NT2/D1 (cell line): ENCODE data around the gene TRA2B.

Source experiments
- DNase-seq: peaks from one replicate; pipeline ENCODE4 v3.0.0-alpha.2; 2011; ENCODE audit warnings: low read depth, low spot score
- H3K27me3 ChIP-seq: 2 replicates; pipeline ENCODE4 v1.6.0; 2011; ENCODE audit warnings: mild to moderate bottlenecking; ENCODE audit not compliant: insufficient read length, insufficient read depth
- H3K36me3 ChIP-seq: 2 replicates; pipeline ENCODE4 v1.6.1; 2011; ENCODE audit warnings: mild to moderate bottlenecking, low read length, mixed read lengths; ENCODE audit not compliant: insufficient read depth, insufficient read length
- H3K4me1 ChIP-seq: 2 replicates; pipeline ENCODE4 v1.5.1; 2011; ENCODE audit not compliant: insufficient read depth, insufficient read length
- H3K4me3 ChIP-seq: 2 replicates; pipeline ENCODE4 v1.5.1; 2011; ENCODE audit warnings: low read depth; ENCODE audit not compliant: insufficient read length
- H3K9ac ChIP-seq: 2 replicates; pipeline ENCODE4 v1.6.0; 2011; ENCODE audit warnings: low read depth; ENCODE audit not compliant: insufficient read length
- H3K9me3 ChIP-seq: 2 replicates; pipeline ENCODE4 v1.5.1; 2011; ENCODE audit warnings: mild to moderate bottlenecking, low read length; ENCODE audit not compliant: insufficient read depth
- SUZ12 ChIP-seq: IDR thresholded peaks from 2 replicates; pipeline ENCODE4 v1.6.1; 2011; ENCODE audit not compliant: insufficient read length, insufficient read depth; ENCODE audit errors: extremely low read depth
- YY1 ChIP-seq: IDR thresholded peaks from 2 replicates; pipeline ENCODE4 v1.6.1; 2011; ENCODE audit not compliant: insufficient read length, insufficient read depth
- ZNF274 ChIP-seq: IDR thresholded peaks from 2 replicates; pipeline ENCODE4 v1.6.1; 2011; ENCODE audit warnings: mild to moderate bottlenecking, low read depth, low read length

TRA2B gene

DNA sequence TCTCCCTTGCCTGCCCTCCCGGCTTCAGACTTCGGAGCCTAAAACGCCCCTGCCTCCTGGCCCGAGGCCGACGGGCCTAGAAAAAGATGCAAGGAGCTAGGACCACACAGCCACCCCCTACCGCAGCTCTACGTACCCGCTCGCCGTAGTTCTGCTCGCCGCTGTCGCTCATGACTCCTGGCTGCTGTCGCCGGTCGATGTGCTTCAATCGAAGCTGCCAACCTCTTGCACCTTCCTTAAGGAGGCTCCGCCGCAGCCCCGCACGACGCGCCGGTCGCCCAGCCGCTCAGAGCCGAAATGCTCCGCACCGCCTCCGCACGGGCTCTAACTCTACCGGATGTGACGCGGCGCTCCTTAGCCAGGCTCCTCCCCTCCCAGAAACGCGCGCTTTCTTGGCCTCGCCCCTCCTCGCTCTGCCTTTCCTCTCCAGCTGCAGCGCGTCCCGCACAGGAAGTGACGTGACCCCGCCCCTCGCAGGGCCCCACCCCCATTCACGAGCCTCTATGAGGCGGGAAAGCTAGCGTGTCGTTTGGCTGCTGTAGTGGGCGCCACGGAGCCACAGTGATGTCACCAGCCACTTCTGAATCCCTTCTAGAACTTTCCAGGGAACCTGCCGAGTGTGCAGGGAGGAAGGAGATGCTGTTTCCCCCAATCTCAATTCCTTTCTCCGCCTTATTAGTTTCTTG, at the start of gene TRA2B:
Gene TRA2B, minus strand, starts transcription at position 326 of the 686 bp plus-strand sequence. Its CDS starts 154 bp downstream, at position 172.
- peak; percentile 98 for DNase-seq
- peaks cover 4% of the 10 kb centered on the region; the same call in 1 of the 2 replicates for H3K9me3 ChIP-seq
- no peaks in the 10 kb centered on the region for H3K4me1 ChIP-seq
- peak within 1 kb of the TSS; percentile 100 for H3K4me3 ChIP-seq
- TF ChIP-seq SUZ12 (no peak), YY1 (no peak), ZNF274 (no peak)
- peaks cover 14% of the 10 kb centered on the region for H3K36me3 ChIP-seq
- peak within 1 kb of the TSS; percentile 100 for H3K9ac ChIP-seq
- H3K27me3 ChIP-seq, result no peaks in the 10 kb centered on the region

DNA sequence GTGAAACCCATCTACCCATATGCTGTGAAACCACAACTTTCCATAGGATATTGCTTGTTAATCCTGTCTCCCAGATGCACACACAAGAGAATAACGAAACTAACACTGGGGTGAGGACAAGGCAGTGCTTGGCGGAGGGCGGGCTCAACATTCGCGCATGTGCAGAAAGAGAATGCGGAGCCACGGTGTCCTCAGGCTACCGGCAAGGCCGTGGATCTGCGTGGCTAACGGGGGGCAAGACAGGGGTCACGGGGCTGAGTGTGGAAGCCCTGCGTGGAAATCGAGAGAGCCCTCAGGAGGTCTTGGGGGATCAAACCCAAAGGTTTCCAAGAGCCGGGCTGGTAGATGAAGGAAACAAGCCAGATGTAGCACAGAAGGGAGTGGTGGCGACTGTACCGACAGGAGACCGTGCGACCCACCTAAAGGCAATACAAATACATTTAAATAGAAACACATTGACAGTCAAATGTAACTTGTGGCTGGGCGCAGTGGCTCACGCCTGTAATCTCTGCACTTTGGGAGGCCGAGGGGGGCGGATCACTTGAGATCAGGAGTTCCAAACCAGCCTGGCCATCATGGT, 48.5 kb upstream of the TRA2B start:
- no peak for DNase-seq
- no peak overlapping the region for H3K4me3 ChIP-seq
- TF ChIP-seq YY1 (no peak), SUZ12 (no peak), ZNF274 (no peak)

DNA sequence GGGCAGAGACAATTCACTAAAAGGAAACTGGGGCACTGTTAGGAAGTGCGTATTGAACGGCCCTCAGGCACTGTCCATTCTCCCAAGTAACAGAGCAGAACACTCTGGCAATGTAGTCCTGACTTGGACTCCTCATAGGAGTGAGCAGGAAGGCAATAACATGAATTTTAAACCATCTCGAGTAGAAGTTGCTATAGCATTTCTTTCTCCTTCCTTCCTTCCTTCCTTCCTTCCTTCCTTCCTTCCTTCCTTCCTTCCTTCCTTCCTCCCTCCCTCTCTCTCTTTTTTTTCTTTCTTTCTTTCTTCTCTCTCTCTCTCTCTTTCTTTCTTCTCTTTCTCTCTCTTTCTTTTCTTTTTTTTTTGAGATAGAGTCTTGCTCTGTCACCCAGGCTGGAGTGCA, 46.4 kb upstream of the TRA2B start:
- H3K9ac ChIP-seq, result no peak overlapping the region

More for the DNA sequence above, 48.5 kb upstream of the TRA2B start:
- H3K9ac ChIP-seq, result no peak overlapping the region
- no peaks in the 10 kb centered on the region for H3K9me3 ChIP-seq
- H3K4me1 ChIP-seq, result peaks cover 3% of the 10 kb centered on the region
- peaks cover 8% of the 10 kb centered on the region for H3K27me3 ChIP-seq
- no peaks in the 10 kb centered on the region for H3K36me3 ChIP-seq

DNA sequence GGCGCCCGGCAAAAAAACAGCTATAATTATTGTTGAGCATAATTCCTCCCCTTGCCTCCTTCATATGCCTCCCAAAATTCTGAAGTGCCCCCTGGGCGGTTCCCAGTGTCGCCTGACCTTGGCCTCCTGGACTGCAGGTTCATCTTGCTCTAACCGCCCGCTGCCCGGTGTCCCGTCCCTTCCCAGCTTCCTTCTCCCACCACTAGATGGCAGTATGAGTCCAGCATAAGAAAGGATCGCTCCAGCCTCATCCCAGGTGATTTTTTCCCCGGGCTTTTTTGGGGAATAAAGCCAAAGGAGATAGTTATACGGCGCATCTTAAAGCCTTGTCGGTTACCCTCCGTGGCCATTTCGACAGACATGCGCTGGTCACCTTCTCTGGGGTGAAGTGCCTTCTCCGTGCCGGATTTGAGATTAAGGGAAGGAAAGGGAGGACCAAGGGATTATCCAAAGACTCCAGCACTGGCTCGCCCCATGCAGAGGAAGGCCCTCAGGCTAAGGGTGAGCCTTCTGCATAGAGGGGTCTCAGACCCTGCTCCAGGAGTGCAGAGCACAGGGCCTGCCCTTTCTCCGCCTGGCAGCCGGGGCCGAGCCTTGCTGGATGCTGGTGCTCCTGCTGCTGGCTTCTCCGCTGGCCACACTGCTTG, 45.8 kb upstream of the TRA2B start:
- Histone ChIP-seq H3K9me3 (no peaks in the 10 kb centered on the region), H3K36me3 (no peaks in the 10 kb centered on the region), H3K4me1 (peaks cover 3% of the 10 kb centered on the region), H3K9ac (peak overlapping the region; percentile 44), H3K4me3 (peak overlapping the region; percentile 13), H3K27me3 (peaks cover 8% of the 10 kb centered on the region)
- TF ChIP-seq ZNF274 (no peak), YY1 (no peak), SUZ12 (no peak)
- peak; percentile 80 for DNase-seq

More for the DNA sequence above, 46.4 kb upstream of the TRA2B start:
- Histone ChIP-seq H3K4me3 (no peak overlapping the region), H3K27me3 (peaks cover 8% of the 10 kb centered on the region), H3K9me3 (no peaks in the 10 kb centered on the region), H3K4me1 (peaks cover 3% of the 10 kb centered on the region), H3K36me3 (no peaks in the 10 kb centered on the region)
- TF ChIP-seq YY1 (no peak), SUZ12 (no peak), ZNF274 (no peak)
- no peak for DNase-seq

DNA sequence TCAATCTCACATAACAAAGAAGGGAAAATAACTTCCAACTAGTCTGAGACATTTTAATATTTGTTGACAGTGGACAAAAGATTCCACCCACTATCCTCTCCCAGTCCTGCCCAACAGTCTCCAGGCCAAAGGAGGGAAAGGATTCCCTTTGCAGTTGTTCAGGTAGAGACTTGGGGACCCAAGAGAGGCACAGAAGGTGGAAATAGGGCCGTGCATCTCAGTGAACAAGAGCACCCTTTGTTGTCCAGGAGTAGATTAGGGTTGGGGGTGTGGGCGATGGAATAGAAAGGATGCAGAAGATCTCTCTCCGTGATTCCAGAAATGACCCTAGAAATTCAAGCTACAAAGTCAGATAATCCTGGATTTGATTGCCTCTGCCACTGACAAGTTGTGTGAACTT, 44.8 kb upstream of the TRA2B start:
- H3K9me3 ChIP-seq, result no peaks in the 10 kb centered on the region
- TF ChIP-seq ZNF274 (no peak), SUZ12 (no peak), YY1 (no peak)
- no peak overlapping the region for H3K9ac ChIP-seq
- H3K4me3 ChIP-seq, result no peak overlapping the region
- H3K4me1 ChIP-seq, result peaks cover 3% of the 10 kb centered on the region
- no peak for DNase-seq
- no peaks in the 10 kb centered on the region for H3K36me3 ChIP-seq
- H3K27me3 ChIP-seq, result peaks cover 8% of the 10 kb centered on the region

DNA sequence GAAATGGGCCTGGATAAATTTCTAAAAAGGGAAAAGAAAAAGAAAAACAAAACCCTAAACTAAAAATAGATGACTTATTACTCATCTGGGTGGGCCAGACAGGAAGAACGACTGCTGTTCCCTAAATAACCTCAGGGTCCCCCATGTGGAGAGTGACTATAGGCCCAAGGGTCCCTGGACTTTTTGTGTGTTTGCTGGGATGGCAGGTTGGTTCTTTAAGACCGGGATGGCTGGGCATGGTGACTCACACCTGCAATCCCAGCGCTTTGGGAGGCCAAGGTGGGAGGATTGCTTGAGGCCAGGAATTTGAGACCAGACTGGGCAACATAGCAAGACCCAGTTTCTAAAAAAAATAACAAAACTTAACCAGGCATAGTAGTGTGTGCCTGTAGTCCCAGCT, 43.8 kb upstream of the TRA2B start:
- TF ChIP-seq YY1 (no peak), SUZ12 (no peak), ZNF274 (no peak)
- Histone ChIP-seq H3K36me3 (no peaks in the 10 kb centered on the region), H3K4me3 (no peak overlapping the region), H3K27me3 (peaks cover 8% of the 10 kb centered on the region), H3K4me1 (peaks cover 3% of the 10 kb centered on the region), H3K9ac (no peak overlapping the region), H3K9me3 (no peaks in the 10 kb centered on the region)
- no peak for DNase-seq

DNA sequence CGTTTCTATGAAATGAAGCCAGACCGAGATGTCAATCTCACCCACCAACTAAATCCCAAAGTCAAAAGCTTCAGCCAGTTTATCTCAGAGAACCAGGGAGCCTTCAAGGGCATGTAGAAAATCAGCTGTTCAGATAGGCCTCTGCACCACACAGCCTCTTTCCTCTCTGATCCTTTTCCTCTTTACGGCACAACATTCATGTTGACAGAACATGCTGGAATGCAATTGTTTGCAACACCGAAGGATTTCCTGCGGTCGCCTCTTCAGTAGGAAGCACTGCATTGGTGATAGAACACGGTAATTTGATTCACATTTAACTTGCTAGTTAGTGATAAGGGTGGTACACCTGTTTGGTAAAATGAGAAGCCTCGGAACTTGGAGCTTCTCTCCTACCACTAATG, 41.9 kb upstream of the TRA2B start:
- TF ChIP-seq ZNF274 (no peak), SUZ12 (no peak), YY1 (no peak)
- no peaks in the 10 kb centered on the region for H3K36me3 ChIP-seq
- H3K9ac ChIP-seq, result no peak overlapping the region
- H3K4me3 ChIP-seq, result no peak overlapping the region
- H3K4me1 ChIP-seq, result peaks cover 3% of the 10 kb centered on the region
- no peaks in the 10 kb centered on the region for H3K9me3 ChIP-seq
- no peak for DNase-seq
- H3K27me3 ChIP-seq, result peaks cover 8% of the 10 kb centered on the region
